B cell (primary cell): Measurements from ENCODE around the gene AAK1. TPM values are rescaled to one million over a fixed set of nuclear protein-coding genes. Genes with fewer than 3 reads are reported as not detected.
"Not testable (repeated sequence)": the region's sequence is repeated elsewhere in the genome, so short reads cannot be mapped to it uniquely, and the experiment has no call there.

Source experiments
- ATAC-seq: fragments of 200-7000 bp; cut with Tn5 transposase; one replicate; pipeline ENCODE4 v1.10.0; 2021; ENCODE audit warnings: low read depth, mild to moderate bottlenecking, moderate number of reproducible peaks, moderate library complexity
- CTCF ChIA-PET: fragments of 350-600 bp; sonication (Branson Sonifier 250); formaldehyde crosslinking; loops from one replicate; lab custom pipeline; 2021; ENCODE audit warnings: antibody characterized with exemption, inconsistent platforms; lab: Charles Lee
- POLR2A ChIA-PET: fragments of 350-600 bp; sonication (Branson Sonifier 250); formaldehyde crosslinking; loops from one replicate; lab custom pipeline; 2021; ENCODE audit warnings: antibody characterized with exemption; lab: Charles Lee
- DNase-seq: peaks from one replicate; pipeline ENCODE4 v3.0.0; 2013
- H2AFZ ChIP-seq: 2 replicates; pipeline ENCODE4 v1.6.1; 2012; ENCODE audit warnings: mild to moderate bottlenecking, low read depth, low read length; ENCODE audit not compliant: insufficient read depth, poor library complexity, severe bottlenecking
- H3K27ac ChIP-seq, 2 donors: 1 replicate in 1 of 2; 2 replicates in 1 of 2; pipeline ENCODE4 v1.5.1; 2012 to 2013; ENCODE audit warnings: low read length in 2 of 2, mild to moderate bottlenecking in 2 of 2, moderate library complexity in 1 of 2
- H3K27me3 ChIP-seq, 4 experiments: fragments of 200-600 bp in 1 of 4; sonication (generic) in 1 of 4; replicated peaks in 1 of 4; 1 replicate in 2 of 4; 2 replicates in 2 of 4; pipeline versions ENCODE4 v1.6.1 to v1.7.0; 2013 to 2016; ENCODE audit warnings: low read length in 3 of 4, mild to moderate bottlenecking in 2 of 4, mixed read lengths in 1 of 4, moderate library complexity in 1 of 4; ENCODE audit not compliant: insufficient read depth in 4 of 4, control insufficient read depth in 3 of 4; ENCODE audit errors: control extremely low read depth in 1 of 4
- H3K36me3 ChIP-seq, 2 experiments: replicated peaks in 1 of 2; 1 replicate in 1 of 2; 2 replicates in 1 of 2; pipeline versions ENCODE4 v1.6.1 to v1.7.1; 2013; ENCODE audit warnings: low read length in 1 of 2; ENCODE audit not compliant: insufficient read depth in 2 of 2, control insufficient read depth in 1 of 2; ENCODE audit errors: control extremely low read depth in 1 of 2, extremely low read depth in 1 of 2
- H3K4me1 ChIP-seq, 2 donors: fragments of 200-600 bp in 1 of 2; sonication (generic) in 1 of 2; 1 replicate in 1 of 2; 2 replicates in 1 of 2; pipeline versions ENCODE4 v1.5.1 to v1.6.1; 2013 to 2017; ENCODE audit warnings: low read length in 2 of 2; ENCODE audit not compliant: control insufficient read depth in 2 of 2, insufficient read depth in 2 of 2
- H3K4me2 ChIP-seq: replicated peaks from 2 replicates; pipeline ENCODE3; 2012; ENCODE audit warnings: mild to moderate bottlenecking, low read depth, low read length; ENCODE audit not compliant: poor library complexity, severe bottlenecking
- H3K4me3 ChIP-seq, 5 experiments: fragments of 200-600 bp in 1 of 5; sonication (generic) in 1 of 5; 1 replicate in 3 of 5; 2 replicates in 2 of 5; pipeline versions ENCODE4 v1.5.1 to v1.7.0; 2011 to 2016; ENCODE audit warnings: low read length in 4 of 5, mild to moderate bottlenecking in 4 of 5, low read depth in 2 of 5, control low read depth in 1 of 5, moderate library complexity in 1 of 5; ENCODE audit not compliant: insufficient read depth in 1 of 5; ENCODE audit errors: control extremely low read depth in 1 of 5, extremely low read depth in 1 of 5
- H3K79me2 ChIP-seq: fragments of 200-600 bp; sonication (generic); one replicate; pipeline ENCODE4 v1.6.0; 2016; ENCODE audit warnings: low read length; ENCODE audit not compliant: control insufficient read depth, insufficient read depth
- H3K9ac ChIP-seq: fragments of 200-600 bp; sonication (generic); 2 replicates; pipeline ENCODE4 v1.6.1; 2017; ENCODE audit warnings: mild to moderate bottlenecking, low read length, moderate library complexity
- H3K9me3 ChIP-seq, 3 donors: one replicate each; pipeline versions ENCODE4 v1.6.1 to v1.7.1; 2013; ENCODE audit warnings: low read length in 2 of 3; ENCODE audit not compliant: control insufficient read depth in 2 of 3, insufficient read depth in 1 of 3; ENCODE audit errors: control extremely low read depth in 1 of 3
- H4K20me1 ChIP-seq: 2 replicates; pipeline ENCODE4 v1.6.0; 2012; ENCODE audit warnings: mild to moderate bottlenecking, low read length; ENCODE audit not compliant: insufficient read depth, control insufficient read depth, poor library complexity, severe bottlenecking
- H3K27ac Mint-ChIP-seq: one replicate; pipeline ENCODE4 v1.8.0; 2021; ENCODE audit warnings: mixed read lengths
- H3K27me3 Mint-ChIP-seq: one replicate; pipeline ENCODE4 v1.8.0; 2021; ENCODE audit warnings: mixed read lengths
- H3K4me1 Mint-ChIP-seq: one replicate; pipeline ENCODE4 v1.8.0; 2021; ENCODE audit warnings: mixed read lengths
- H3K4me3 Mint-ChIP-seq: one replicate; pipeline ENCODE4 v1.8.0; 2021; ENCODE audit warnings: mixed read lengths
- H3K9me3 Mint-ChIP-seq: one replicate; pipeline ENCODE4 v1.8.0; 2022; ENCODE audit warnings: mixed read lengths; ENCODE audit not compliant: insufficient read depth
- CTCF ChIP-seq: fragments of 200-600 bp; IDR thresholded peaks from one replicate; pipeline ENCODE4 v1.8.0; 2022; ENCODE audit warnings: antibody characterized with exemption, mild to moderate bottlenecking
- EZH2 ChIP-seq: IDR thresholded peaks from 2 replicates; pipeline ENCODE4 v1.6.1; 2012; ENCODE audit warnings: borderline replicate concordance, low read depth, mild to moderate bottlenecking, moderate library complexity, low read length; ENCODE audit not compliant: insufficient read depth, poor library complexity, severe bottlenecking
- WGBS: methylation state at CpG from one replicate; pipeline ENCODE4 v1.1.5; 2013; ENCODE audit warnings: missing lambda C conversion rate; ENCODE audit not compliant: insufficient coverage; 5-methylcytosine and 5-hydroxymethylcytosine counted together
- intact Hi-C: fragments of 100-400 bp; cut with micrococcal nuclease; formaldehyde crosslinking; loops from one replicate; pipeline ENCODE4 v1.10.0; 2022
- polyA plus RNA-seq: library from polyadenylated mRNA; depleted of rRNA; stranded (reverse); fragments of >200 nt; gene quantifications from 2 replicates; pipeline ENCODE4 v1.2.3, GENCODE V29; 2012
- total RNA-seq, 2 donors: library from RNA; stranded (reverse); fragments of 120-200 nt in 1 of 2; gene quantifications; 1 replicate in 1 of 2; 2 replicates in 1 of 2; pipeline versions ENCODE4 v1.2.3 to v1.2.4, GENCODE V29; 2013 to 2022

Gene AAK1
- total and polyA plus RNA-seq, 2 donors (not counting 1 experiment from before 2014, with no cell fraction given): 2.4 to 7.2 TPM

- H3K4me1 Mint-ChIP-seq: no peaks in the 10 kb centered on the region
- no peaks in the 10 kb centered on the region for H3K27me3 ChIP-seq
- no peaks in the 10 kb centered on the region for H3K79me2 ChIP-seq
- no peak overlapping the region for H2AFZ ChIP-seq
- no peaks in the 10 kb centered on the region for H3K9me3 Mint-ChIP-seq
- CTCF ChIA-PET: interaction anchor here (3.3 kb wide), 1 partner anchor 10 kb away, joined by 23 read pairs; no protein-coding TSS in a partner anchor
- intact Hi-C loops: no loop called here
- DNase-seq (no peak), ATAC-seq (no peak)
- peaks cover 15% of the 10 kb centered on the region for H3K27me3 Mint-ChIP-seq
- no peaks in the 10 kb centered on the region for H3K9me3 ChIP-seq
- H3K36me3 ChIP-seq: no peaks in the 10 kb centered on the region
- TF ChIP-seq CTCF (no peak), EZH2 (no peak)
- no peaks in the 10 kb centered on the region for H4K20me1 ChIP-seq
- H3K4me3 ChIP-seq: no peak overlapping the region
- 100% methylated on average over 1 of the region's 1 CpG for WGBS
- no peak overlapping the region for H3K27ac ChIP-seq
- H3K4me2 ChIP-seq: no peak overlapping the region
- H3K9ac ChIP-seq: no peak overlapping the region
- H3K4me1 ChIP-seq: no peaks in the 10 kb centered on the region
- H3K4me3 Mint-ChIP-seq: no peak overlapping the region
- H3K27ac Mint-ChIP-seq: no peak overlapping the region
- POLR2A ChIA-PET: no interaction called here
Observed at GRCh38 chr2:69575926-69576325, 67.6 kb downstream of the AAK1 start.

- intact Hi-C loops, POLR2A ChIA-PET, H3K9me3 ChIP-seq, H3K4me3 Mint-ChIP-seq, H3K4me2 ChIP-seq, H3K4me3 ChIP-seq, H3K27ac Mint-ChIP-seq, CTCF ChIA-PET, H4K20me1 ChIP-seq, H3K79me2 ChIP-seq, H3K4me1 Mint-ChIP-seq, H3K36me3 ChIP-seq, DNase-seq, H2AFZ ChIP-seq, ATAC-seq, H3K27me3 ChIP-seq, H3K9ac ChIP-seq, H3K9me3 Mint-ChIP-seq, H3K4me1 ChIP-seq, H3K27ac ChIP-seq: not testable (repeated sequence)
- H3K27me3 Mint-ChIP-seq: peaks cover 15% of the 10 kb centered on the region
- WGBS: 97% methylated on average over 8 of the region's 13 CpGs
Observed at GRCh38 chr2:69575371-69575770, 68.2 kb downstream of the AAK1 start.
